Raji (cell line): Measurements from ENCODE around the gene SKIC8.

Experiments used
- POLR2A ChIP-seq: IDR thresholded peaks from 2 replicates; pipeline ENCODE4 v1.6.1; 2011; ENCODE audit warnings: low read depth, low read length, control low read depth; ENCODE audit not compliant: insufficient read depth

Gene SKIC8

DNA sequence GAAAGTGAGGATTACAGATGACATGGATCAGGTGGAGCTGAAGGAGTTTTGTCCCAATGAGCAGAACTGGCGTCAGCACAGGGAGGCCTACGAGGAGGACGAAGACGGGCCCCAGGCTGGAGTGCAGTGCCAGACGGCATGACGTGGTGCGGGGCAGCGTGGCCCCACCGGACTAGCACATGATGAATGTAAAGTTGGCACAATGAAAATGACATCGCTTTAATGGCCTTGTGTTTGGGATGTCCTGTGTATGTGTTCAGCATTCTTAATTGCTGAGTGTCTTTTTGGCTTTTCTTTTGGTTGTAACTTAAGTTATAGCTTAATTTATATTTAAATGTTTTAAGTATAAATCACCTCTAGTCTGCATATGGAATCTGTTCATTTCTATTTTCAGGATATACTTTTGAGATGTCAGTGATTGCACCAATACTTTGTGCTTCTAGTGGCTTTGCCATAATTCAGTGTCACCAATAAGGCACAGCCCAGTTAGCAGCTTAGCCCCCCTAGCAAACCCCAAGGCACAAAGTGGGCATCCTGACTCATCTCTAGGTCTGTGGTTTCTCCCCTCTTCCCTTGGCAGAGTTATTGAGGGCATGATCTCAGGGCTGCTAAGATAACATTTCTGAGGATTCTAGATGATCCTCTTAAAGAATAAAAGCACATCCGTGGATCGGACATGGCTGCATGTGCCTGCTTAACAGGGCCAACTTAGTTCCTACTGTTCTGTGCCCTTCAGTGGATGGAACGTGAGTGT lies 18.9 kb downstream of the SKIC8 start:
- no peak for TF ChIP-seq POLR2A

DNA sequence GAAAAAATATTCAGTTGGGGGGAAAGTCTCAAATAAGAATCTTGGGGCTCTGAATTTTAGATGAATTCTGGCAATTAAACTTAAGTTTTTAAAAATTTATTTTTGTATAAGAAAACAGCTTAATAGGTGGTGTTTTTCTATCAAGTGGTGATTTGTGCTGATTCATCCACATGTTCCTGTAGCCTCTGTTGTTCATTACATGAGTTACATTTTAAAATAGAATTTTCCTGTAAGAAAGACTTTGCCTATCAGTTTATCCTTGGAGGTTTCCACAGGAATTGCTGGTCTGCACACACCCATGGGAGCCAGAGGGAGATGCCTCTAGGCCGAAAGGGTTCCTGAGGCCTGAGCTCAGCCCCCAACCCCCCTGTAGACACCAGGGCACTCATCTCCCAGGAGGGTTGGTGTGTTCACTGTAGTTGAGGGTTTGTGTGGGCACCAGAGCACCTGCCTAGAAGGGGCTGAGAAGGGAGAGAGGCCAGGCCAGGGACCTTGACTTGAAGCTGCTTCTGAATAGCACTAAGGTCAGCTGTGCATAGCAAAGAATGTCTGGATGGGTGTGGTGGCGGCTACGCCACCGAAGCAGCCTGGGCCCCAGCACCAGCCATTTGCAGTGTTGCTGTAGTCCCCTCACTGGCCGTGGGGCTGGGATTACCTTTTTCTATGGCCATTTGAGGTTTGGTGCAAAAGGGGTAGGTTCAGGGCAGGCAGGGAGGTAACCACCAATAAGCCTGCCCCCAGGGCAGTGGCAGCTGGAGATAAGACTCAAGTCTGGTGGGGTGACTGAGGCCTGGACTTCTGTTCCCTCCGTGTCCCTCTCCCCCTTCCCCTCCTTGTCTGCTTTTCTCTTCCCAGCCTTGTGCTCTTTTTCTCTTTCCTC lies 23.1 kb downstream of the SKIC8 start:
- no peak for TF ChIP-seq POLR2A

DNA sequence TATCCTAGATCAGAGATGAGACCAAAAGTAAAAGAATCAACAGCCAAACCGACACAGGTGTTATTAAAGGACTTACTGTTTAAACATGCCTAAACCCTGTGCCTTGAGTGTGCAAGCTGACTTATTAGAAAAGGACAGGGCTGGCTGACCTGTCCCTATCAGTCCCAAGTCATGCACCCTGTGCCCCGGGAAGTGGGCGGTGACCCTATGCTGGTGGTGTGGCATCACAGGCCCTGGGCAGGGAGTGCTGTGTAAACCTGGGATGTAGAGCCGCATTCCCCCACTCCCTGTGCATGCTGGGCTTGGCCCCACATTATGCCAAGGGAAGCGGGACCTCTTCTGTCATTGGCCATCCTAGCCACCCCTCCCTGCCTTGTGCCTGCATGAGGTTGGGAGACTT lies 24.4 kb downstream of the SKIC8 start:
- no peak for TF ChIP-seq POLR2A

DNA sequence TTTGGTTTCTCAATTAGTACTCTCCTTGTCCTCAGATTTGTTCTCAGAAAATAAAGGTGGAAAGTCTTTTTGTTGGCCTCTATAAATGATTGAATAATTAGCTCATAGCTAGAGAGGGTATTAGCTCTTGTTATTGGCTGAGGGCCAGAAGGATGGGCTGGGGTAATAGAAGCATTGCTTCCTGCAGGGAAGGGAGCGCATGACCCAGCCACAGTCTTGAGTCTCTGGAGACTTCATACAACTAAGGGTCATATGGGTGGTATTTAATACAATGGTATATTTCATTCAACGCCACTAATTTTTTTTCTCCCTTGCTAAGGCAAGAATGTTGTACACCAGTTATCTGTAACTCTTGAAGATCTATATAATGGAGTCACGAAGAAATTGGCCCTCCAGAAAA lies 26.6 kb downstream of the SKIC8 start:
- no peak for TF ChIP-seq POLR2A

DNA sequence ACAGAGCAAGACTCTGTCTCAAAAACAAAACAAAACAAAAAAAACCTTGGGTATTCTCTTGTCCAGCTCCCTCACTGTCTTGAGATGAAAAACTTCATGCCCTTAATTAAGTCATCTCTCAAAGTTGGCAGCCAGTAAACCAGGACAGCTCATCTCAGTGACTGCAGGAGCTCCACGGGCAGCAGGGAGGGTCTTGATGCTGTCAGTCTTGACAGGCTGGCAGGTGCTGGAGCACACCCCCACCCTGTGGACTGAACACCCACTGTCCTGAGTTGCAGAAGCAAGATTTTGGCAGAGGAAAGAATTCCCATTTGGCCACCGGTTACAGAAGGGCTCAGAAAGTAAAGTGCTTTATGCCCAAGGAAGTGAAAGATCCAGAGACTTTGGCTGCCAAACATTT lies 27.1 kb downstream of the SKIC8 start:
- TF ChIP-seq POLR2A = no peak

DNA sequence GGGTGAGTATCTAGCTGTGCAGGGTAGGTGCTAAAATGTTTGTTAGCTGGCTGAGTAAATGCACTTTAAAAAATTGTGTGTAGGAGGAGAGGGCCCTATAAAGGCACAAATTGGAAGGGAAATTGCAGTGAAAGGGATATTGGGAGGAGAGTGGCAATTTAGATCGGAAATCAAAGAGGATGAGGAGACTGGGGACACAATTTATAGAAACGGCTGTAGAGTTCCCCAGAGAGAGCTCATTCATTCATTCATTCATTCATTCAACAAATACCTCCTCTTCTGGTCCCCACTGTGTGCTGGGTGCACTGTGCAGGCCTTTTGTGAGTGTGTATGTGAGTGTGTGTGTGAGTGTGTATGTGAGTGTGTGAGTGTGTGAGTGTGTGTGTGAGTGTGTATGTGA lies 32.6 kb downstream of the SKIC8 start:
- TF ChIP-seq POLR2A = no peak

DNA sequence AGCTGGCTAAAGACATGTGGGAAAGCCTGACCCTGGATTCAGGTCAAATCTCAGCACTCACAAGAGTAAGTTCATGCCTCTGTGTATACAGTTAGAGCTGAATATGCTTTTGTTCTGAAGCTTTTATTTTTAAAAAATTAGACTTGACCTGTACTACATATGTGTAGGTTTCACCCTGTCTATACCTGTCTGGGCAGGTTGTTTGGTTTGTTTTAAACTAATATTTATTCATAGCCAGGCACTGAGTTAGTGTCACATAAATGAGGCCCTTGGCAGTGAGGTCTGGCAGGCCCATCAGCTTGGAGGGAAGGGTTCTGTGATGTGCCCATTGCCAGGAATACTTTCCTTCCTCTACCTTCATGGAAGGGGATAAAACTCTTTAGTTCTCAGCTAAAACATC lies 33.2 kb downstream of the SKIC8 start:
- TF ChIP-seq POLR2A = no peak

DNA sequence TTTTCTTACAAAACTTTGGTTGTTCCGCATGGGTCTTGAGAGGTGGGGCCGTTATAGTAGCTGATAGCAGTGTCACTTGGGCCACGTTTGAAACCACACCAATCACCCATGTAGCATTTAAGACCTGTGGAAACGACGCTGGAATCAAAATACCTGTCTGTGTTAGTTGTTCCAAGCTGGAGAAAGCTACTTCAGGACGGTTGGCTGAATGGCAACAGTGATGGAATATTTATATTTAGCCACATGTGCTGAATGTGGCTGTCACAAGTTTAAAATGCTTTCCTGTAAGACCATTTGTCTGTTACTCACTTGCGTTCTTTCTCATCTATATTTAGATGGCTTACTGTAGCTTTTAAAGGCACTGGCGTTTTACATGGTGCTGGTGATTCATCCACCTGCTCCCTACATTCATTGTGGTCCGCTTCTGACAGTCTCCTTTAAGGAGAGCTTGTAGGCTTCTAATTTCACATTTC lies 33.6 kb downstream of the SKIC8 start:
- no peak for TF ChIP-seq POLR2A

DNA sequence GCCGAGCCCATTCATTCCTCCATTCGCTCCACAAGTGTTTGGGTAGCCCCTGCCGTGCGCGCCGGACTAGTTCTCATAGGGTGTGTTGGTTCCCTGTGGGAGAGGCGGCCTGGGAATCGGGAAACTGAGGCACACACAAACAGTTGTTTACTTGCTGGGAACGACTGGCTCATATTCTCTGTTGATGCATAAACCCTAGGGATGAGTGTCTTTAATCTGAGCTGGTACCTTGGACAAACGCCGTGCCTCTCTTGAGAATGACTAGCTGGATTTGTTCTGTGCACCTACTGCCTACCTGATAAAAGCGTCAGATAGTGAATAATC lies 34.3 kb downstream of the SKIC8 start:
- TF ChIP-seq POLR2A = no peak

DNA sequence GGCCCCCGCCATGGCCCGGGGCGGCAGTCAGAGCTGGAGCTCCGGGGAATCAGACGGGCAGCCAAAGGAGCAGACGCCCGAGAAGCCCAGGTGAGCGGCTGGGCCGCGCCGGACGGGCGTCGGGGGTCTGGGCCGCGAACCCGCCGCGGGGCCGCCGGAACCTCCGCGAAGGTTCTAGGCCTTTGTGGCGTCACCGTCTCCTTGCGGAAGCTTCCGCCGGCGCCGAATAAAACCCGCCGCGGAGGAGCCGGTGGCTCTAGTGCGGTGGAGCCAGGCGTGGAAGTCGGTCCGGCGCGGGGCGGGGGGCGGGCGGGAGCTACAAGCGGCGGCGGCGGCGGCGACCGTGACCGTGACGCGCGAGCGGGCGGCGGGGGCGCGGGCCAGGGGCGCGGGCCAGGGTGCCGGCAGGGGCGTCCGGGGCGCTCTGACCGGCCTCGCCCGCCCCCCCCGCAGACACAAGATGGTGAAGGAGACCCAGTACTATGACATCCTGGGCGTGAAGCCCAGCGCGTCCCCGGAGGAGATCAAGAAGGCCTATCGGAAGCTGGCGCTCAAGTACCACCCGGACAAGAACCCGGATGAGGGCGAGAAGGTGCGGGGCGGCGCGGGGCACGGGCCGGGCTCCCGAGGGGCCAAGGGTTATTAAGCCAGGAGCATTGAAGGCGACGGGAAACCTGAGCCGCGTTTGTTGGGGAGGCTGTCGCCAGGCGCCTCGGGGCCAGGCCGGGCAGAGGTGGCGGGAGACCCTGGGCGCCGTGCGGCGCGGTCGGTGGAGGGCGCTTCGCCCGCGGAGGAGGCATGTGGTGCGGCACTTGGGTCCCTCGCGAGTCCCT lies 34.9 kb downstream of the SKIC8 start, which contains the start of gene DNAJA4:
Gene DNAJA4 (plus strand): TSS at position 259 of the 833 bp plus-strand sequence. CDS start 202 bp downstream, at position 461.
- TF ChIP-seq POLR2A = no peak

DNA sequence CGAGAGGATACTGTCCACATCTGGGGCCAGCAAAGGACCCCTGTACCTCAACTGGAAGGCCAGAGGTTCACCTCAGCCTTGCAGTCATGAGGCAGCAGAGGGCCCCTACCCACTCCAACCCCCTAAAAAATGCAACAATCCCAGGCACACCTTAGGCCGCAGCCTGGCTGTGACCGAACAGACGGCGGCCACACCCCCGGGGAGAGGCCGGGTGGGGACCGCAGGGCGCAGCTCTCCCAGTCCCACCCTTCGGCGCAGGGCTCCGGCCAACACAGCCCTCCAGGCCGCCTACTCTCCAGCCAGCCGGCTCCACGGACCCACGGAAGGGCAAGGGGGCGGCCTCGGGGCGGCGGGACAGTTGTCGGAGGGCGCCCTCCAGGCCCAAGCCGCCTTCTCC lies 35.5 kb downstream of the SKIC8 start:
- no peak for TF ChIP-seq POLR2A

DNA sequence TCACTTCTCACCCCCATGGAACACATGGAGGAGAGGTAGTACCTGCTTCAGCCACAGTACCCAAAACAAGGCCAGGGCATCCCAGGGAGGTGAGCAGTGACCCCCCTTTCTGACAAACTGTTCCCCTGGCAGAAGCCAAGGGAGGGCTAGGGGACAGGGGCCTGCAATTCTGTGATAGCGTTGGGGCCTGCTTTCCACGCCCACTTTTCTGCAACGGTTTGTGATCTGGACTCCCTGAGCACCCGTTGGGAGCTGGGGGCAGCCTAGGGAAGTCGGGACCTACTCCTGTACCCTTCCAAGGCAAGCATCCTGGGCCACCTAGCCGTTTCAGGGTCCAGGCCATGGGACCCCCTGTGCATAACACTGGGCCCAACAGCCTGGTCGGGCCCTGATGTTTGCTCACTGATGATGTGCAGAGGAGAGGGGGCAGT lies 36.0 kb downstream of the SKIC8 start:
- TF ChIP-seq POLR2A = no peak

DNA sequence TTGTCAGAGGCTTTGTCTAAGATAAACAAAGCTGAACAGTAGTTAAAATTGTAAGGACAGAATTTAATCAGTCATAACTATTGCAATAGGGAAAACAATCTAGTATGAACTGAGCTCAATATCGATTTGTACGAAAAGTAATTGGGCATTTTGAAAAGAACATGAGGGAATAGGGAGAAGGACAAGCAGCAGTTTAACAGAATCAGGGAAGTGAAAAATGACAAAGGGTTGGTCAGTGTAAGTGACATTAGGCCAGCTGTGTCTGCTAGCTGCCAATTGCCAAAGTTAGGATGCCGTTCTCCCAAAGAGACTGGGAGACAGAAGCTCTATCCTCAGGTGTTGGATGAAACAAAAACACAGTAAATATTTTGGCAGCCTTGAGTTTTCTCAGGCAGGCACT lies 38.3 kb downstream of the SKIC8 start:
- no peak for TF ChIP-seq POLR2A

DNA sequence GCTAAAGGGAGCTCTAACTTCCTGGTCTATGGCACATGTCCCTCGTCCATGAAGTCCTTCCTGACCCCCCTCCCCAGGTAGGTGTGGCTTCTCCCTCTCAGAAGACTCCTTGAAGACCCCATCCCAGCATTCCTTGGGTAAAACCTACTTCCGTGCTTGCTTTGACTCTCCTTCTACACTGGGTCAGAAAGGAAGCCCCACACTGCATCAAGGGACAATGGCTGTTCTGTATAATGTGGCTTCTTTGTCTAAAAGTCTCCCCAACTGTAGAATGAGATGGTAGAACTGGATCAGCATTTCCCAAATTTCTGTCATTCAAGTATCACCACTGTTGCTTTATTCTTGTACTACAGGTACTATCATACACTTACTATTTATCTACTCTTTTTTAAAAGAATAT lies 38.9 kb downstream of the SKIC8 start:
- TF ChIP-seq POLR2A = no peak

DNA sequence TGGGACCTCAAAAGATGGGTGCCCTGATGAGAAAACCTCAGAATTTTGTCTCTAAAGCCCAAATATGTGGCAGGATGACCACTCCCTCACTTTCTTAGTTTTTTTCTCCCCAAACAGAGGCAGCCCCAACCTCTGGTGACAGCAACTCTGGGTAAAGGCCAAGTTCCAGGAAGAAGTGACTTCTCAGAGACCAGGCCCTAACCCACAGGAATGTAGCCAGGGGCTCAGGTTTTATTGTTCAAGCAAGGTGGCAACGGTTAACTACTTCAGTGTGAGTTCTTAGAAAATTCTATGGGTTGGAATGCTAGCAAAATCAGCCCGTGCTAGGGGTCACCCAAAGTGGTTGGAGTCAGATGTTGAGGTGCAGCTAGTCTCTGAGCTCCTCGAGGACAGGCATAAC lies 40.2 kb downstream of the SKIC8 start:
- TF ChIP-seq POLR2A = no peak
